AG04449 (cell line): ENCODE measurements around the gene MAP1B.

Experiments used
- CTCF ChIA-PET: fragments of 350-600 bp; formaldehyde crosslinking; extraction: SDS; loops from one replicate; lab custom pipeline; 2021; ENCODE audit warnings: antibody characterized with exemption; lab: Yijun Ruan, JAX
- POLR2A ChIA-PET: fragments of 400-600, 350-600 bp; formaldehyde crosslinking; extraction: SDS; loops from one replicate; lab custom pipeline; 2020; ENCODE audit warnings: antibody characterized with exemption, inconsistent platforms; lab: Yijun Ruan, JAX
- DNase-seq: peaks from one replicate; pipeline ENCODE4 v3.0.0-alpha.2; 2010; ENCODE audit warnings: low read depth, low spot score
- H3K4me3 ChIP-seq: 2 replicates; pipeline ENCODE4 v1.5.1; 2011; ENCODE audit warnings: low read depth, mild to moderate bottlenecking, control low read depth, low read length
- TF ChIP-seq, protein P1 (sequence below): IDR thresholded peaks from one replicate; pipeline ENCODE4 v1.5.1; 2011; ENCODE audit warnings: mild to moderate bottlenecking, moderate library complexity, low read length, control low read depth, inconsistent platforms; ENCODE audit not compliant: insufficient read depth; ENCODE audit errors: missing control alignments

MAP1B gene

DNA sequence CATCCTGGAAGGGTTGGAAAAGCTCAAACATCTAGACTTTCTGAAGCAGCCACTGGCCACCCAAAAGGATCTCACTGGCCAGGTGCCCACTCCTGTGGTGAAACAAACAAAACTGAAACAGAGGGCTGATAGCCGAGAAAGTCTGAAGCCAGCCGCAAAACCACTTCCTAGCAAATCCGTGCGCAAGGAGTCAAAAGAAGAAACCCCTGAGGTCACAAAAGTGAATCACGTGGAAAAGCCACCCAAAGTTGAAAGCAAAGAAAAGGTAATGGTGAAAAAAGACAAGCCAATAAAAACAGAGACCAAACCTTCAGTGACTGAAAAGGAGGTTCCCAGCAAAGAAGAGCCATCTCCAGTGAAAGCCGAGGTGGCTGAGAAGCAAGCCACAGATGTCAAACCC lies 87.6 kb downstream of the MAP1B start:
- ChIA-PET POLR2A (no interaction called here), CTCF (no interaction called here)
- TF ChIP-seq, protein P1, sequence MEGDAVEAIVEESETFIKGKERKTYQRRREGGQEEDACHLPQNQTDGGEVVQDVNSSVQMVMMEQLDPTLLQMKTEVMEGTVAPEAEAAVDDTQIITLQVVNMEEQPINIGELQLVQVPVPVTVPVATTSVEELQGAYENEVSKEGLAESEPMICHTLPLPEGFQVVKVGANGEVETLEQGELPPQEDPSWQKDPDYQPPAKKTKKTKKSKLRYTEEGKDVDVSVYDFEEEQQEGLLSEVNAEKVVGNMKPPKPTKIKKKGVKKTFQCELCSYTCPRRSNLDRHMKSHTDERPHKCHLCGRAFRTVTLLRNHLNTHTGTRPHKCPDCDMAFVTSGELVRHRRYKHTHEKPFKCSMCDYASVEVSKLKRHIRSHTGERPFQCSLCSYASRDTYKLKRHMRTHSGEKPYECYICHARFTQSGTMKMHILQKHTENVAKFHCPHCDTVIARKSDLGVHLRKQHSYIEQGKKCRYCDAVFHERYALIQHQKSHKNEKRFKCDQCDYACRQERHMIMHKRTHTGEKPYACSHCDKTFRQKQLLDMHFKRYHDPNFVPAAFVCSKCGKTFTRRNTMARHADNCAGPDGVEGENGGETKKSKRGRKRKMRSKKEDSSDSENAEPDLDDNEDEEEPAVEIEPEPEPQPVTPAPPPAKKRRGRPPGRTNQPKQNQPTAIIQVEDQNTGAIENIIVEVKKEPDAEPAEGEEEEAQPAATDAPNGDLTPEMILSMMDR = no peak
- no peak for DNase-seq
- H3K4me3 ChIP-seq = no peak overlapping the region

GRCh38 chr5:72195581-72195980 lies 88.3 kb downstream of the MAP1B start:
- CTCF ChIA-PET = no interaction called here
- TF ChIP-seq, protein P1 = no peak
- POLR2A ChIA-PET = no interaction called here
- no peak overlapping the region for H3K4me3 ChIP-seq
- no peak for DNase-seq

DNA sequence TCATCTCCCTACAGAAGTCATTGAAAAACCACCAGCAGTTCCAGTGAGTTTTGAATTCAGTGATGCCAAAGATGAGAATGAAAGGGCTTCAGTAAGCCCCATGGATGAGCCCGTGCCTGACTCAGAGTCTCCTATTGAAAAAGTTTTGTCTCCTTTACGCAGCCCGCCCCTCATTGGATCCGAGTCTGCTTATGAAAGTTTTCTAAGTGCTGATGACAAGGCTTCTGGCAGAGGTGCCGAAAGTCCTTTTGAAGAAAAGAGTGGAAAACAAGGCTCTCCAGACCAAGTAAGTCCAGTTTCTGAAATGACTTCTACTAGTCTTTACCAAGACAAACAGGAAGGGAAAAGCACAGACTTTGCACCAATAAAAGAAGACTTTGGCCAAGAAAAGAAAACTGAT lies 90.1 kb downstream of the MAP1B start:
- TF ChIP-seq, protein P1 = no peak
- no peak overlapping the region for H3K4me3 ChIP-seq
- no peak for DNase-seq
- CTCF ChIA-PET = no interaction called here
- POLR2A ChIA-PET = no interaction called here

DNA sequence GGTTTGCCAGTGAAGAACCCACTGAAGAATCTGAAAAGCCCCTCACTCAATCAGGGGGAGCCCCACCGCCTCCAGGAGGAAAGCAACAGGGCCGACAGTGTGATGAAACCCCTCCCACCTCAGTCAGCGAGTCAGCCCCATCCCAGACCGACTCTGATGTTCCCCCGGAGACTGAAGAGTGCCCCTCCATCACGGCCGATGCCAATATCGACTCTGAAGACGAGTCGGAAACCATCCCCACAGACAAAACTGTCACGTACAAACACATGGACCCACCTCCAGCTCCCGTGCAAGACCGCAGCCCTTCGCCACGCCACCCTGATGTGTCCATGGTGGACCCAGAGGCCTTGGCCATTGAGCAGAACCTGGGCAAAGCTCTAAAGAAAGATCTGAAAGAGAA lies 92.4 kb downstream of the MAP1B start:
- H3K4me3 ChIP-seq = no peak overlapping the region
- ChIA-PET POLR2A (no interaction called here), CTCF (no interaction called here)
- TF ChIP-seq, protein P1 = no peak
- DNase-seq = no peak

DNA sequence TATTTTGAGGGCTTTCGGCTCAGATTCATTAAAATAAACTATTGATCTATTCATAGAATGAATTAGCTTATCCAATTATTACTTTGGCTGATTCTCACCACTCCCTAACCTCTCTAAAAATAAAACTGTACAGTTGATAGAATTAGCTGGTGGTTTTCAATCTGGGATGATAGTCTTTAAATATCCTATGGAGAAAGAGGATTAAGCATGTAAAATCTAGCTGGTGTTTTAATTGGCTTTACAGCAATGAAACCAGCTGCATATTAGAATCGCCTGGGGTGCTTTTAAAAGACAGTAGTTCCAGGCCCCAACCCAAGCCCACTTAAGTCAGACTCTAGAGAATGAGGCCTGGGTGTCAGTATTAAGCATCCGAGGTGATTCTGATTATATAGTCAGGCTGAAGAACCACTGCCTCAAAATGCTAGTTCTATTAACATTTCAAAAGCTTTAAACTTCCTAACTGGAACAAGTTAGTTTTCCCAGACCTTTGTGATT lies 95.1 kb downstream of the MAP1B start:
- POLR2A ChIA-PET = no interaction called here

GRCh38 chr5:72203251-72203845 lies 96.1 kb downstream of the MAP1B start:
- ChIA-PET POLR2A (no interaction called here), CTCF (interaction anchor here (1.2 kb wide), 1 partner anchor 105 kb away, joined by 4 read pairs; no protein-coding TSS in a partner anchor)
- TF ChIP-seq, protein P1 = no peak
- DNase-seq = no peak
- H3K4me3 ChIP-seq = no peak overlapping the region

More for the DNA sequence above, 95.1 kb downstream of the MAP1B start:
- no peak for DNase-seq
- CTCF ChIA-PET = interaction anchor here (1.1 to 1.2 kb wide), 2 partner anchors 38 to 106 kb away, joined by 3 to 4 read pairs; no protein-coding TSS in a partner anchor
- no peak overlapping the region for H3K4me3 ChIP-seq
- TF ChIP-seq, protein P1 = no peak
